HepG2 (cell line): ENCODE data around the gene PHTF2. TPM values are rescaled to one million over a fixed set of nuclear protein-coding genes. Genes with fewer than 3 reads are reported as not detected.

Experiments
- ATAC-seq: fragments of 200-7000 bp; cut with Tn5 transposase; 3 replicates; pipeline ENCODE4 v1.9.1; 2020; ENCODE audit warnings: mild to moderate bottlenecking, moderate library complexity
- BruUV-seq: library from RNA; stranded (reverse); fragments of 400-500 nt; replicated peaks from 2 replicates; lab custom pipeline; 2021; lab: Mats Ljungman, UMichigan
- CTCF ChIA-PET: fragments of 300-600 bp; formaldehyde crosslinking; extraction: SDS; loops from one replicate; lab custom pipeline; 2021; ENCODE audit warnings: low total read pairs, inconsistent platforms, low intra/inter-chr PET ratio; lab: Yijun Ruan, JAX
- POLR2A ChIA-PET: fragments of 350-600 bp; sonication (Branson Sonifier 250); formaldehyde crosslinking; loops from one replicate; lab custom pipeline; 2020; ENCODE audit warnings: antibody characterized with exemption, inconsistent platforms; lab: Yijun Ruan, JAX
- DNase-seq: peaks from one replicate; pipeline ENCODE4 v3.0.0-alpha.2; 2015; ENCODE audit warnings: low spot score
- FAIRE-seq: peaks from 3 replicates; lab custom pipeline; 2011; peaks lifted over from hg19 to GRCh38; lab: Jason Lieb, UNC
- H2AFZ ChIP-seq: one replicate; pipeline ENCODE4 v1.6.1; 2011; ENCODE audit warnings: low read length, inconsistent platforms
- H3K27ac ChIP-seq: fragments of 300-600 bp; 3 replicates; pipeline ENCODE4 v1.8.0; 2011; ENCODE audit warnings: mixed run types, mild to moderate bottlenecking, mixed read lengths, low read length, inconsistent platforms; ENCODE audit not compliant: insufficient read depth; ENCODE audit errors: extremely low read length
- H3K27me3 ChIP-seq, 2 experiments: fragments of 200-600 bp in 1 of 2; 2 replicates in 1 of 2; 3 replicates in 1 of 2; pipeline versions ENCODE4 v1.6.0 to v1.8.0; 2011; ENCODE audit warnings: low read length in 2 of 2, mild to moderate bottlenecking in 2 of 2, moderate library complexity in 2 of 2, inconsistent platforms in 1 of 2; ENCODE audit not compliant: insufficient read depth in 2 of 2, control insufficient read depth in 1 of 2
- H3K36me3 ChIP-seq, 2 experiments: fragments of 200-600 bp in 1 of 2; replicated peaks in 1 of 2; 2 replicates in 1 of 2; 3 replicates in 1 of 2; pipeline versions ENCODE4 v1.5.1 to v1.8.0; 2011; ENCODE audit warnings: low read length in 2 of 2, inconsistent platforms in 1 of 2; ENCODE audit not compliant: insufficient read depth in 2 of 2, control insufficient read depth in 1 of 2
- H3K4me1 ChIP-seq: 2 replicates; pipeline ENCODE4 v1.5.1; 2012; ENCODE audit warnings: low read length, inconsistent platforms; ENCODE audit not compliant: insufficient read depth
- H3K4me2 ChIP-seq: 2 replicates; pipeline ENCODE4 v1.6.0; 2011; ENCODE audit warnings: low read depth, low read length, inconsistent platforms
- H3K4me3 ChIP-seq, 3 experiments: fragments of 200-600 bp in 1 of 3; sonication (generic), shearing (Covaris generic) in 1 of 3; replicated peaks in 1 of 3; 2 replicates each; pipeline ENCODE4 v1.5.1; 2011 to 2016; ENCODE audit warnings: low read length in 3 of 3, inconsistent platforms in 2 of 3, low read depth in 2 of 3, mild to moderate bottlenecking in 2 of 3, control low read depth in 1 of 3, mixed read lengths in 1 of 3; ENCODE audit not compliant: insufficient read depth in 1 of 3
- H3K79me2 ChIP-seq: one replicate; pipeline ENCODE4 v1.6.1; 2011; ENCODE audit warnings: low read length, inconsistent platforms; ENCODE audit not compliant: insufficient read depth
- H3K9ac ChIP-seq: 2 replicates; pipeline ENCODE4 v1.6.0; 2011; ENCODE audit warnings: mild to moderate bottlenecking, low read depth, low read length, inconsistent platforms; ENCODE audit not compliant: insufficient read depth
- H3K9me3 ChIP-seq: 2 replicates; pipeline ENCODE4 v1.5.1; 2012; ENCODE audit warnings: mild to moderate bottlenecking, low read length
- H4K20me1 ChIP-seq: 2 replicates; pipeline ENCODE4 v1.6.0; 2011; ENCODE audit warnings: inconsistent platforms, mild to moderate bottlenecking, low read length, moderate library complexity; ENCODE audit not compliant: insufficient read depth
- TSC22D2 ChIP-seq: sonication (generic); formaldehyde crosslinking; IDR thresholded peaks from 2 replicates; pipeline ENCODE4 v1.5.1; 2020; ENCODE audit warnings: missing genetic modification reagents, mild to moderate bottlenecking, borderline replicate concordance
- ZNF121 ChIP-seq: sonication (generic); formaldehyde crosslinking; IDR thresholded peaks from 2 replicates; pipeline ENCODE4 v1.5.0; 2020; ENCODE audit warnings: mild to moderate bottlenecking, missing genetic modification reagents
- ZNF577 ChIP-seq: sonication (generic); formaldehyde crosslinking; IDR thresholded peaks from 2 replicates; pipeline ENCODE4 v1.4.0; 2020; ENCODE audit warnings: mild to moderate bottlenecking, low read depth, missing genetic modification reagents, borderline replicate concordance
- WGBS: methylation state at CpG from one replicate; pipeline ENCODE4 v1.1.6; 2017; ENCODE audit warnings: low lambda C conversion rate; 5-methylcytosine and 5-hydroxymethylcytosine counted together
- in situ Hi-C: cut with HindIII; loops from 2 replicates; pipeline ENCODE4 v1.10.0; 2017; ENCODE audit warnings: low pct_unique_long_range_greater_than_20kb; ENCODE audit not compliant: extremely low pct_ligation_motif_present
- intact Hi-C: fragments of 100-400 bp; cut with micrococcal nuclease; formaldehyde crosslinking; loops from one replicate; pipeline ENCODE4 v1.10.0; 2022; ENCODE audit not compliant: unreplicated experiment
- polyA plus RNA-seq, 8 experiments: library from polyadenylated mRNA; depleted of rRNA in 3 of 8; stranded (reverse) in 7 of 8; unstranded in 1 of 8; fragments of >200 nt; fragmentation: Illumina TruSeq in 4 of 8; extraction: Trizol in 4 of 8; gene quantifications; 2 replicates each; pipeline versions ENCODE4 v1.2.1 to v1.2.3, GENCODE V29; 2011 to 2016; ENCODE audit warnings: low read depth in 4 of 8, missing spikeins in 1 of 8, mixed read lengths in 1 of 8; ENCODE audit not compliant: insufficient read depth in 1 of 8
- total RNA-seq, 5 experiments: library from RNA; depleted of rRNA; stranded (reverse); fragments of >200 nt; fragmentation: Illumina TruSeq; extraction: Trizol; gene quantifications; 2 replicates each; pipeline ENCODE4 v1.2.3, GENCODE V29; 2016; ENCODE audit warnings: low read depth in 1 of 5
- TF ChIP-seq, protein P1 (sequence below): sonication (generic); formaldehyde crosslinking; IDR thresholded peaks from 2 replicates; pipeline ENCODE4 v1.4.0; 2020; ENCODE audit warnings: mild to moderate bottlenecking, missing genetic modification reagents
- TF ChIP-seq, protein P2 (sequence below): IDR thresholded peaks from 2 replicates; pipeline ENCODE4 v1.6.1; 2012; ENCODE audit warnings: low read depth, low read length, improper control_type of control experiment

The PHTF2 gene
- total and polyA plus RNA-seq, 2 of the 13 experiments (the other 11 are each of a cell fraction or from before 2014, with no cell fraction given) = 7.4 to 10.2 TPM

DNA sequence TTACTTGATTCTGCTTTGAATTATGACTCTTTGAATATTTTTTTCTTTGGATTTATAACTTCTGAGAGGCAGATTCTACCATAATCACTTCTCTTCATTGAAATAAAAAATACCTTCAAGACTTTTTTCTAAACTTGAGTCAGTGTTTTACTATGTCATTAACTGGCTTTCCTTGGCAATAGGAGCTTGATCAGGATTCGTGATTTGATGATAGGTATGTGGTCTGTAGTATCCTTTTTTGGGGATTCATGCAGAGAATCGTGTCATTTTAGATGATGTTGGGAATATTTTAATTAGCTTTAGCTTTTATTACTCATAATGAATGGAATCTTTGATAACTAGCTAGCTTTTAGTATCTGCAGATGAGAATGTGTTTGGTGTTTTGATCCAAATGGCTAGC lies 83.3 kb downstream of the PHTF2 start:
- intact Hi-C loops (no loop called here), in situ Hi-C loops (no loop called here)
- ATAC-seq (no peak), FAIRE-seq (no peak), DNase-seq (no peak)
- Histone ChIP-seq H3K79me2 (no peaks in the 10 kb centered on the region), H3K4me3 (no peak overlapping the region), H3K9ac (no peak overlapping the region), H3K36me3 (no peaks in the 10 kb centered on the region), H4K20me1 (no peaks in the 10 kb centered on the region), H3K27ac (no peak overlapping the region), H3K9me3 (no peaks in the 10 kb centered on the region), H3K27me3 (no peaks in the 10 kb centered on the region), H3K4me2 (no peak overlapping the region), H3K4me1 (peaks cover 10% of the 10 kb centered on the region), H2AFZ (no peak overlapping the region)
- TF ChIP-seq TSC22D2 (CRISPR knock-in tag) (no peak), ZNF121 (CRISPR knock-in tag) (no peak)
- TF ChIP-seq, protein P1, sequence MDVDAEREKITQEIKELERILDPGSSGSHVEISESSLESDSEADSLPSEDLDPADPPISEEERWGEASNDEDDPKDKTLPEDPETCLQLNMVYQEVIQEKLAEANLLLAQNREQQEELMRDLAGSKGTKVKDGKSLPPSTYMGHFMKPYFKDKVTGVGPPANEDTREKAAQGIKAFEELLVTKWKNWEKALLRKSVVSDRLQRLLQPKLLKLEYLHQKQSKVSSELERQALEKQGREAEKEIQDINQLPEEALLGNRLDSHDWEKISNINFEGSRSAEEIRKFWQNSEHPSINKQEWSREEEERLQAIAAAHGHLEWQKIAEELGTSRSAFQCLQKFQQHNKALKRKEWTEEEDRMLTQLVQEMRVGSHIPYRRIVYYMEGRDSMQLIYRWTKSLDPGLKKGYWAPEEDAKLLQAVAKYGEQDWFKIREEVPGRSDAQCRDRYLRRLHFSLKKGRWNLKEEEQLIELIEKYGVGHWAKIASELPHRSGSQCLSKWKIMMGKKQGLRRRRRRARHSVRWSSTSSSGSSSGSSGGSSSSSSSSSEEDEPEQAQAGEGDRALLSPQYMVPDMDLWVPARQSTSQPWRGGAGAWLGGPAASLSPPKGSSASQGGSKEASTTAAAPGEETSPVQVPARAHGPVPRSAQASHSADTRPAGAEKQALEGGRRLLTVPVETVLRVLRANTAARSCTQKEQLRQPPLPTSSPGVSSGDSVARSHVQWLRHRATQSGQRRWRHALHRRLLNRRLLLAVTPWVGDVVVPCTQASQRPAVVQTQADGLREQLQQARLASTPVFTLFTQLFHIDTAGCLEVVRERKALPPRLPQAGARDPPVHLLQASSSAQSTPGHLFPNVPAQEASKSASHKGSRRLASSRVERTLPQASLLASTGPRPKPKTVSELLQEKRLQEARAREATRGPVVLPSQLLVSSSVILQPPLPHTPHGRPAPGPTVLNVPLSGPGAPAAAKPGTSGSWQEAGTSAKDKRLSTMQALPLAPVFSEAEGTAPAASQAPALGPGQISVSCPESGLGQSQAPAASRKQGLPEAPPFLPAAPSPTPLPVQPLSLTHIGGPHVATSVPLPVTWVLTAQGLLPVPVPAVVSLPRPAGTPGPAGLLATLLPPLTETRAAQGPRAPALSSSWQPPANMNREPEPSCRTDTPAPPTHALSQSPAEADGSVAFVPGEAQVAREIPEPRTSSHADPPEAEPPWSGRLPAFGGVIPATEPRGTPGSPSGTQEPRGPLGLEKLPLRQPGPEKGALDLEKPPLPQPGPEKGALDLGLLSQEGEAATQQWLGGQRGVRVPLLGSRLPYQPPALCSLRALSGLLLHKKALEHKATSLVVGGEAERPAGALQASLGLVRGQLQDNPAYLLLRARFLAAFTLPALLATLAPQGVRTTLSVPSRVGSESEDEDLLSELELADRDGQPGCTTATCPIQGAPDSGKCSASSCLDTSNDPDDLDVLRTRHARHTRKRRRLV (CRISPR knock-in tag) = no peak
- 87% methylated on average over 2 of the region's 2 CpGs for WGBS
- CTCF ChIA-PET = no interaction called here
- POLR2A ChIA-PET = no interaction called here
- no TSS peak for BruUV-seq

GRCh38 chr7:77885155-77885554 lies 86.6 kb downstream of the PHTF2 start:
- ATAC-seq (no peak), DNase-seq (no peak), FAIRE-seq (no peak)
- Histone ChIP-seq H3K9me3 (no peaks in the 10 kb centered on the region), H3K36me3 (no peaks in the 10 kb centered on the region), H4K20me1 (no peaks in the 10 kb centered on the region), H3K4me2 (no peak overlapping the region), H3K4me3 (no peak overlapping the region), H3K79me2 (no peaks in the 10 kb centered on the region), H3K9ac (no peak overlapping the region), H3K4me1 (peaks cover 10% of the 10 kb centered on the region), H3K27me3 (no peaks in the 10 kb centered on the region), H3K27ac (no peak overlapping the region), H2AFZ (no peak overlapping the region)
- BruUV-seq = no TSS peak
- TF ChIP-seq ZNF577 (CRISPR knock-in tag) = no peak
- TF ChIP-seq, protein P2, sequence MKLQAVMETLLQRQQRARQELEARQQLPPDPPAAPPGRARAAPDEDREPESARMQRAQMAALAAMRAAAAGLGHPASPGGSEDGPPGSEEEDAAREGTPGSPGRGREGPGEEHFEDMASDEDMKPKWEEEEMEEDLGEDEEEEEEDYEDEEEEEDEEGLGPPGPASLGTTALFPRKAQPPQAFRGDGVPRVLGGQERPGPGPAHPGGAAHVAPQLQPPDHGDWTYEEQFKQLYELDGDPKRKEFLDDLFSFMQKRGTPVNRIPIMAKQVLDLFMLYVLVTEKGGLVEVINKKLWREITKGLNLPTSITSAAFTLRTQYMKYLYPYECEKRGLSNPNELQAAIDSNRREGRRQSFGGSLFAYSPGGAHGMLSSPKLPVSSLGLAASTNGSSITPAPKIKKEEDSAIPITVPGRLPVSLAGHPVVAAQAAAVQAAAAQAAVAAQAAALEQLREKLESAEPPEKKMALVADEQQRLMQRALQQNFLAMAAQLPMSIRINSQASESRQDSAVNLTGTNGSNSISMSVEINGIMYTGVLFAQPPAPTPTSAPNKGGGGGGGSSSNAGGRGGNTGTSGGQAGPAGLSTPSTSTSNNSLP = no peak
- POLR2A ChIA-PET = no interaction called here
- 90% methylated on average over 4 of the region's 4 CpGs for WGBS
- CTCF ChIA-PET = no interaction called here
- intact Hi-C loops = no loop called here
- in situ Hi-C loops = no loop called here
